GM18861 (cell line): ENCODE results near the gene HOXD10.

Experiments
- ATAC-seq: cut with Tn5 transposase; IDR thresholded peaks from one replicate; pipeline ENCODE4 v1.9.1; 2021; ENCODE audit not compliant: unreplicated experiment

The HOXD10 gene

GRCh38 chr2:176132205-176133171, 15.9 kb downstream of the HOXD10 start:
- ATAC-seq = no peak

- ATAC-seq = no peak
Observed at GRCh38 chr2:176133389-176133788, 16.8 kb downstream of the HOXD10 start.

- no peak for ATAC-seq
Observed at GRCh38 chr2:176134035-176134434, 17.5 kb downstream of the HOXD10 start.

DNA sequence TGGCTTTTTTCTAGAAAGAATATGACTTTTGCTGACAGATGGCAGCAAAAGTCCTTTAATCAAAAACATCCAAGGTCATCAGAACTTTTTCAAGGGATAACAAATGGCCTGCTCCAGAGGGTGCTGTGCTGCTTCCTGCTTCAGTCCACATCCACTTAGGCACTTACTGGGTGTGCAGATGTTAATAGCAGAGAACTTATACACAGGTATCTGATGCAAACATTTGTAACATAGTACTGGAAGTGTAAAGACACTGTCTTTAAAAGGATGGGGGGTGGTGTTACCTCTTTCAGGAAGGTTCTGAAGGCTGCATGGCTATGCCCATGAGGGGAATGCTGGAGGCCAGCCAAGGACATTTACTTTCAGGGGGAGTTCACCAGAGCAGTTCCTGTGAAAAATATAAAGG, 18.5 kb downstream of the HOXD10 start:
- no peak for ATAC-seq

DNA sequence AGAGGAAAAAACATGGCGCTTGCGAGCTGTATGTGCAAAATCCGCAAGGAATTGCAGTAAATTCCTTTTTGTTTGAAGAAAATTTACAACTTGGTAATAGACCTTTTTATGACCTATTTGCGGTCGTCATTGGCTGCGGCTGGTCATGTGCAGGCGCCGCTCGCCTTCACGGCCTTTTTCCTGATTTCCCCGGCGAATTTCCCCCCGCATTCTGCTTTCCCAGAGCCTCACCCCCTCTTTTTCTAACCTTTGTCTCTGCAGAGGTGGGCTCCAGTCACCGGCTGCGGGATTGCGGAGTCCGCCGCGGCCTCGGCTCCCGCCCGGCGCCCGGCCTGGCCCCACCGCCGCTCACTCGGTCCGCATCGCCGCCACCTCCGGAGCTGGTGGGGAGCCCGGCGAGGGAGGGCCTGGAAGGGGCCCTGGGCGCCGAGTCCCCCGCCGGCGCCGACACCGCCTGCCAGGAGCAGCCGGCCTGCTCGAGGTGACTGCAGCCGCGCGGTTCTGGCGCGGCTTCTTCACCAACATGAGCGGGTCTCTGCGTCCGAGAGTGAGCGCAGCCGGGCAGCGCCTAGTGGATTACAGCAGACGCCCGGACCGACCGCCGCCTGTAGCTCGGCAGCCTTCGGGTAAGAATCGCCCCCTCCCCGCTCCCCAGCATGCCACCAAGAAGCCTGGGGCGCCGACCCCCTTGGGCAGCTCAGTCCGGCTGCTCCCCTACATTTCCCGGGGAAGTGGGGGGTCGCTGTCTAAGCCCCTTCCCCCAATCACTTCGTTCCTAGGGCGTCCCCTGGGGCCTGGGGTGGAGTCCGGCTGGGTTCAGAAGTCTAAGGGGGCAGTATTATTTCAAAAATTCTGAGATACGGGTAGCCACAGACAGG, 20.0 kb downstream of the HOXD10 start:
- ATAC-seq = no peak

GRCh38 chr2:176137252-176137580, 20.6 kb downstream of the HOXD10 start:
- no peak for ATAC-seq

DNA sequence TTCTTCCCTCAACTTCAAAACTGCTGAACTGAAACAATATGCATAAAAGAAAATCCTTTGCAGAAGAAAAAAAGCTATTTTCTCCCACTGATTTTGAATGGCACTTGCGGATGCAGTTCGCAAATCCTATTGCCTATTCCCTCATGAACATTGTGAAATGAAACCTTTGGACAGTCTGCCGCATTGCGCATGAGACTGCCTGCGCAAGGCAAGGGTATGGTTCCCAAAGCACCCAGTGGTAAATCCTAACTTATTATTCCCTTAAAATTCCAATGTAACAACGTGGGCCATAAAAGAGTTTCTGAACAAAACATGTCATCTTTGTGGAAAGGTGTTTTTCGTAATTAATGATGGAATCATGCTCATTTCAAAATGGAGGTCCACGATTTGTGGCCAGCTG, 21.3 kb downstream of the HOXD10 start:
- ATAC-seq = no peak

- no peak for ATAC-seq
Observed at GRCh38 chr2:176138526-176138922, 21.9 kb downstream of the HOXD10 start.

GRCh38 chr2:176138923-176139660, 22.5 kb downstream of the HOXD10 start:
- no peak for ATAC-seq

- no peak for ATAC-seq
Observed at GRCh38 chr2:176139661-176140512, 23.3 kb downstream of the HOXD10 start.

- peak; percentile 84 for ATAC-seq
Observed at GRCh38 chr2:176140513-176141317, 24.1 kb downstream of the HOXD10 start.

DNA sequence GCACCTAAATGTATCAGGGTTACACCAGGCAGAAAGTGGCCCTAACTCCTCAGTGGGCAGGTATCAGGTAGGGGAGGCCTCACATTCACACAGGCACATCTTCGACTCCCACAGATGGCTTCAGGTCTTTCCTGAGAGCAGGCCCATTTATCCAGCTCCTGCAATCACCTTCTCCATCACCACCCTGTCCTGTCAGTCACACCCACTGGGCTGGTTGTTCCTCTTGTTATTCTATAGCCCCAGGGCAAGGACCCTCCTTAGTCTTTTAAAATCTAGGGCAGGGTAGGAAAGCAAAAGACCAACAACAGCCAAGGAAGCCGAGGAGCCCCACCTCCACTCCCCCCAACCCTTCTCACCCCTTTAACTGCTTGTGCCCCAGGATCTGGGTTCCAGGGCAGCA, 25.7 kb downstream of the HOXD10 start:
- no peak for ATAC-seq

GRCh38 chr2:176145085-176145969, 28.7 kb downstream of the HOXD10 start:
- no peak for ATAC-seq

GRCh38 chr2:176146101-176146500, 29.5 kb downstream of the HOXD10 start:
- no peak for ATAC-seq

- ATAC-seq = no peak
Observed at GRCh38 chr2:176146645-176147044, 30.1 kb downstream of the HOXD10 start.

- no peak for ATAC-seq
Observed at GRCh38 chr2:176147210-176147799, 30.7 kb downstream of the HOXD10 start.

DNA sequence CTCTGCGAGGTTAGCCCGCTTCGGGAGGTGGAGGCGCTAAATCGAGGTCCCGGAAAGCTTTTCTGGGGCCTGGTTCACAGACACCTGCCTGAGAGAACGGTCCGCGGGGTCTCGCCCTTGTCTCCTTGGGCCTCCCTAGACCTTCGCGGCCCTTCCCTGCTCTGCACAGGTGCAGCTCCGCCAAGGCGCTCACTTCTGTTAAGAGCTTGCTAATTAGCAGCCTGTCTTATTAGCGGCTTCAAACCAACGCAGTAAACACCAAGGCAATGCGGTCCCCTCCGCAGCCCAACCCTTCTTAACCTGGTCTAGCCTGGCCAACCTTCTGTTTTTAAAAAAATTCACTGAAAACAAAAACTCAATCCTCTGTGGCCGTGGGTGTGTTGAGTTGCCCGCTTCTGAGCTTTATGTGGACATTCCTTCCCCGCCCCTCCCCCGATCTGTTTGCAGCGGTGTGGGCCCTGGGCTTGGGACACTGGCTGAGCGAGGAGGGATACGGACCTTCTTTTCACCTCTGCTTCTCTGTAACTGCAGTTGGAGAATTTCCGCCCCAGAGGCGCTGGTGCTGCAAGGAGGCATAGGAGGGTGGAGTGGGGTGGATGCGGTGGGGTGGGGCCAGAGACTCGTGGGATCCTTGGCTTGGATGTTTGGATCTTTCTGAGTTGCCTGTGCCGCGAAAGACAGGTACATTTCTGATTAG, 31.4 kb downstream of the HOXD10 start:
- no peak for ATAC-seq
